Forelimb muscle (tissue), 1 donor: ENCODE data around the gene ATP8B4. TPM values are rescaled to one million over a fixed set of nuclear protein-coding genes. Genes with fewer than 3 reads are reported as not detected.
"Not testable (repeated sequence)": the region's sequence is repeated elsewhere in the genome, so short reads cannot be mapped to it uniquely, and the experiment has no call there.

ENCODE experiments used
- DNase-seq: peaks from one replicate; pipeline ENCODE4 v3.0.0-alpha.2; 2013; ENCODE audit warnings: low read depth
- polyA plus RNA-seq: library from polyadenylated mRNA; unstranded; fragments of 120-200 nt; gene quantifications from one replicate; pipeline ENCODE4 v1.2.1, GENCODE V29; 2013; ENCODE audit not compliant: insufficient read length

ATP8B4 gene, protein sequence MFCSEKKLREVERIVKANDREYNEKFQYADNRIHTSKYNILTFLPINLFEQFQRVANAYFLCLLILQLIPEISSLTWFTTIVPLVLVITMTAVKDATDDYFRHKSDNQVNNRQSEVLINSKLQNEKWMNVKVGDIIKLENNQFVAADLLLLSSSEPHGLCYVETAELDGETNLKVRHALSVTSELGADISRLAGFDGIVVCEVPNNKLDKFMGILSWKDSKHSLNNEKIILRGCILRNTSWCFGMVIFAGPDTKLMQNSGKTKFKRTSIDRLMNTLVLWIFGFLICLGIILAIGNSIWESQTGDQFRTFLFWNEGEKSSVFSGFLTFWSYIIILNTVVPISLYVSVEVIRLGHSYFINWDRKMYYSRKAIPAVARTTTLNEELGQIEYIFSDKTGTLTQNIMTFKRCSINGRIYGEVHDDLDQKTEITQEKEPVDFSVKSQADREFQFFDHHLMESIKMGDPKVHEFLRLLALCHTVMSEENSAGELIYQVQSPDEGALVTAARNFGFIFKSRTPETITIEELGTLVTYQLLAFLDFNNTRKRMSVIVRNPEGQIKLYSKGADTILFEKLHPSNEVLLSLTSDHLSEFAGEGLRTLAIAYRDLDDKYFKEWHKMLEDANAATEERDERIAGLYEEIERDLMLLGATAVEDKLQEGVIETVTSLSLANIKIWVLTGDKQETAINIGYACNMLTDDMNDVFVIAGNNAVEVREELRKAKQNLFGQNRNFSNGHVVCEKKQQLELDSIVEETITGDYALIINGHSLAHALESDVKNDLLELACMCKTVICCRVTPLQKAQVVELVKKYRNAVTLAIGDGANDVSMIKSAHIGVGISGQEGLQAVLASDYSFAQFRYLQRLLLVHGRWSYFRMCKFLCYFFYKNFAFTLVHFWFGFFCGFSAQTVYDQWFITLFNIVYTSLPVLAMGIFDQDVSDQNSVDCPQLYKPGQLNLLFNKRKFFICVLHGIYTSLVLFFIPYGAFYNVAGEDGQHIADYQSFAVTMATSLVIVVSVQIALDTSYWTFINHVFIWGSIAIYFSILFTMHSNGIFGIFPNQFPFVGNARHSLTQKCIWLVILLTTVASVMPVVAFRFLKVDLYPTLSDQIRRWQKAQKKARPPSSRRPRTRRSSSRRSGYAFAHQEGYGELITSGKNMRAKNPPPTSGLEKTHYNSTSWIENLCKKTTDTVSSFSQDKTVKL
- polyA plus RNA-seq: 1.9 TPM

DNA sequence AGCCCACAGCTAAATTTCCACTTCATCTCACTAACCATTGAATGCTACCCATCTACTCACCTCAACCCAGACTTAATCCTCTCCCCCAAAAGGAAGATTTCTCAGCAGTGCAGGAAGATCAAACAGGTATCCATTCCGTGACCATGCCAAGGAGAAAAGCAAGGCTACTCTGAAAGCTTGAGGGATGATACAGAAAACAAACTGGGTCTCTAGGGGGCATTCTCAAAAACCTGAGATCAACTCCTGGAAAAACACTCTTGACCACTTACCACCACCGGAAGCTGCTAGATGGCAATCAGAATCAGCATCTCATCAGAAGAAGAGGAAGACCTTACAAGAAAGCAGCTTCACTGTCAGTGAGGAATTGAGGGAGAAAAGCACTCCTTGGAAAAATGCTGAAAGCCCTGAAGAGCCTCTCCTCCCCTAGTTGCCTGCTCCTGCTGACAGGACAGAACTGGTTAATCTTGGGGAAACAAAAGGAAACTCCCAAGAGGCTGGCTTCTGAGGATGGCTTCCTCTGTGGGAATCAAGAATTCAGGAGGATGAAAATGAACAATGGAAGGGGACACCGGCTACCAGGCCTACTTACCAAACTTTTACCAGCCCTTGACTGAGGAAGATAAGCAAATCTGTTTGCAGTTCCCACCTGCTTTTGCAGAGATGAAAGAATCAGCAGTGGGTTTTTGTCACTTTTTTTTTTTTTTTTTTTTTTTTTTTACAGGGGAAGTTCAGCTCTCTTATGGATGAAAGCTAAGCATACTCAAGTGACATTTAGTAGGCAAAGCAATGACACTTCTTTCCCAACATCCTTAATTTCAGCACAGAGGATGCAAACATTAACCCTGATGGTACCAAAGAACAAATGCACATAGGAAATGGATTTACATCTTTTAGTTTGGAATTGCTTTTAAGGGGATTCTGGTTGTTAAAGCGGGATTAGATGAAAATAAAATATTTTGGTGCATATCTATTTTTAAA is at the start of gene ATP8B4:
Gene ATP8B4, minus strand, starts transcription at position 171 of the 978 bp plus-strand sequence. CDS start 12,267 bp downstream, outside the sequence.
- DNase-seq: no peak

DNA sequence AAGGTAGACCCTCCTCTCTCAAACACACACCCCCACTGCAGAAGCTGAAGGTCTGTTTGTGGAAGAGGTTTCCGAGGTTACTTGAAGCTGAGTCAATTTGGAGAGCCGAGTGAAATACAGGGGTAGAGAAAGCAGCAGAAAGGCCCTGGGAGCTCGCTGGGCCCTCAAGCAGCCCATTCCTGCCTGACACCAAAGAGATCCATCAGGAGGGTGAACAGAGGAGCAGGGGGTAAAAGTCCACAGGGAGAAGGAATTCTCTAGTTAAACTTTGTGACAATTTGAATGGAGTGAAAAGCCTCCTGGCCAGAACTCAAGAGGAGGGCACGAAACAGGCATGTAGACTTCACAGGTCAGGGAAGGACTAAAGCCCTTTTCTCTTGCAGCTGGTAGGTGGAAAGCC is 49.3 kb upstream of the ATP8B4 start:
- no peak for DNase-seq

DNA sequence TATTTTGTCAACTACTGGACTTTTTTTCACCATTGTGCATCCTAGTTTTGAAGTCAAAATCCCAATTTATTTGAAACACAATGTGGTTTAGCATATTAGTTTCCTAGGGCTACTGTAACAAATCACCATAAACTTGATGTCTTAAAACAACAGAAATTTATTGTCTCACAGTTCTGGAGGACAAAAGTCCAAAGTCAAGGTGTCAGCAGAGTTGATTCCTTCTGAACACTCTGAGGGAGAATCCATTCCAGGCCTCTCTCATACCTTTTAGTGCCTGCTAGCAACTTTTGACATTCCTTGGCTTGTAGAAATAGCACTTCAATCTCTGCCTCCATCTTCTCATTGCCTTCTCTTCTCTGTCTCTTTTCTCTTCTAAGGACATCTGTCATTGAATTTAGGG is 48.1 kb upstream of the ATP8B4 start:
- no peak for DNase-seq

DNA sequence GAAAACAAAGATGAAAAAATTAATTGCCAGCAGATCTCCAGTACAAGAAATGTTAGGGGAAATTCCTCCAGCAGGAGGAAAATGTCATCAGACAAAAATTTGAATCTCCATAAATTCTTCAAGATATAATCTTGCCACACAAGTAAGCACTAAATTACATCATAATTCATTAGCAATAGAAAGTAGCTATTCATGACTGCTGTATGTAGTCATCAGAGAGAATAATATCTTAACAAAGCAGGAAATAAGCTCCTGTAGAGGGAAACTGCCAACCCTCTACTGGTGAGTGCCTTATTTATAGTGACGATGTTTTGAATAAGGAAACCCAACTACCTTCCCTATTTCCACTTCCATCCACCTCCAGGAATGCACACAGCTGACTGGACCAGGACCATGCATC is 47.2 kb upstream of the ATP8B4 start:
- DNase-seq: no peak

DNA sequence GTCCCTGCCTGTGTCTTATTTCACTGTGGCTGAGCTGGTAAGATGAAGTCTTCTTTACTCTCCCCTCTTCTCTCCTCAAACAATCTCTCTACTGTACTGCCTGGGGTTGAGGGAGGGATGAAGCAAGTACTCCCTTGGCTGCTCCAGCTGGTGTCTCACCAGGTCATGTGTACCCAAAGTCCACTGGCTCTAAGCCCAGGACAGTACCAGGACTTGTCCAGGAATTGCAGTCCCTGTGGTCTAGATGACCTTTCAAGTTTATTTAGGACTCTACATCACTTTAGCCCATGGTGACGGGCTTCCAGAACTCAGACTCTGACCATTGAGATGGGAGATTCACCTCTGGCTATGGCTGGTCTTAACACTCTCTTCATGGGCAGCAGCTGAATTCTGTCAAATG is 45.4 kb upstream of the ATP8B4 start:
- no peak for DNase-seq

DNA sequence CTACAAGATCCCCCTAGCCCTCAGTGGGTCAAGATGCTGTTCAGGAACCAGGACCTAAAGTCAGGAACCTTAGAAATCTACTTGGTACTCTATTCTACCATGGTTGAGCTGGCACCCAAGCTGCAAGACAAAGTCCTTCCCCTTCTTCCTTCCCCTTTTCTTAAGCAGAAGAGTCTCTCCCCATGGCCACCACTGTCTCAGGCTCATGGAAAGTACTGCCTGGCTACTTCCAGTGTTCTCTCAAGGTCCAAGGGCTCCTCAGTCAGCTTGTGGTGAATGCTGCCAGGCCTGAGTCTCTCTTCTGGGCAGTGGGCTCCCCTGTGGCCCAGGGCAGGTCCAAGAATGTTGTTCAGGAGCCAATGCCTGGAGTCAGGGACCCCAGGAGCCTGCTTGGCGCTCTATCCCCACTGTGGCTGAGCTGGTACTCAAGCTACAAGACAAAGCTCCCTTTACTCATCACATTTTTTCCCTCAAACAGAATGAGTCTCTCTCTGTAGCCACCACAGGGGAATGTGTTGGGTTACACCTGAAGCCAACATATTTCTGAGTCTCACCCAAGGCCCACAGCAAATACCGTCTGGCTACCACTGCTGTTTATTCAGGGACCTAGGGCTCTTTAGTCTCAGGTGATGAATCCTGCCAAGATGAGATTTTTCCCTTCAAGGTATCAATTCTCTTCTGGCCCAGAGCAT is 44.8 kb upstream of the ATP8B4 start:
- no peak for DNase-seq

DNA sequence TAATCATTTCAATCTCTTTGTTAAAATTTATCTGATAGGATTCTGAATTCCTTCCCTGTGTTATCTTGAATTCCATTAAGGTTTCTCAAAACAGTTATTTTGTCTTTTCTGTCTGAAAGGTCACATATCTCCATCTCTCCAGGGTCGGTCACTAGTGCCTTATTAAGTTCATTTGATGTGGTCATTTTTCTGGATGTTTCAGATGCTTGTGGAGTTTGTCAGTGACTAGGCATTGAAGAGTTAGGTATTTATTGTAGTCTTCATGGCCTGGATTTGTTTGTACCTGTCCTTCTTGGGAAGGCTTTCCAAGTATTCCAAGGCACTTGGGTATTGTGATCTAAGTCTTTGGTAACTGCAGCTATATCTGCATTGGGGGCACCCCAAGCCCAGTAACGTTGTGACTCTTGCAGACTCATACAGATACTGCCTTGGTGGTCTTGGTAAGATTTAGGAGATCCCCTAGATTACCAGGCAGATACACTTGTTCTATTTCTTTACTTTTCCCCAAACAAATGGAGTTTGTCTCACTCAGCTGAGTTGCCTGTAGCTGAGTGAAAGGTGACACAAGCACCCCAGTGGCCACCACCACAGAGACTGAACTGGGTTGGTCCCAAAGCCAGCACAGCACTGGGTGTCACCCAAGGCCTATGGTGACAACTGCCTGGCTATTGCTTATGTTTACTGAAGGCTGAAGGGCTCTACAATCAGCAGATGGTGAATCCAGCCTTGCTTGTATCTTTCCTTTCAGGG is 44.1 kb upstream of the ATP8B4 start:
- no peak for DNase-seq

DNA sequence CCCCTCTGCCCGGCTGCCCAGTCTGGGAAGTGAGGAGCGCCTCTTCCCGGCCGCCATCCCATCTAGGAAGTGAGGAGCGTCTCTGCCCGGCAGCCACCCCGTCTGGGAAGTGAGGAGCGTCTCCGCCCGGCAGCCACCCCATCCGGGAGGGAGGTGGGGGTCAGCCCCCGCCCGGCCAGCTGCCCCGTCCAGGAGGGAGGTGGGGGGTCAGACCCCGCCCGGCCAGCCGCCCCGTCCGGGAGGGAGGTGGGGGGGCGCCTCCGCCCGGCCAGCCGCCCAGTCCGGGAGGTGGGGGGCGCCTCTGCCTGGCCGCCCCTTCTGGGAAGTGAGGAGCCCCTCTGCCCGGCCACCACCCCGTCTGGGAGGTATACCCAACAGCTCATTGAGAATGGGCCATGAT is 39.2 kb upstream of the ATP8B4 start:
- DNase-seq: not testable (repeated sequence)

DNA sequence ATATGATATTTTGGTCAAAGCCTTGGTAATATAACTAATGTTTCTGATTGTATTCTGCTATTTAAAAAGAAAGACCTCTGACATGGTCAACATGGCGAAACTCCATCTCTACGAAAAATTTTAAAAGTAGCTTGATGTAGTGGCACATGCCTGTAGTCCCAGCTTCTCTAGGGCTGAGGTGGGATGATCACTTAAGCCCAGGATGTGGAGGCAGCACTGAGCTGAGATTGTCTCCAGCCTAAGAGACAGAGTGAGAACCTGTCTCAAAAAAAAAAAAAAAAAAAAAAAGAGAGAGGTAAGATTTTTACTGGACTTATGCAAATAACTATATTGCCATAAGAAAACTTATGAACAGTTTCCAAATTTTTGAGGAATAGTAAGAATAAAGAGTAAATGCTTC is 32.4 kb upstream of the ATP8B4 start:
- no peak for DNase-seq

DNA sequence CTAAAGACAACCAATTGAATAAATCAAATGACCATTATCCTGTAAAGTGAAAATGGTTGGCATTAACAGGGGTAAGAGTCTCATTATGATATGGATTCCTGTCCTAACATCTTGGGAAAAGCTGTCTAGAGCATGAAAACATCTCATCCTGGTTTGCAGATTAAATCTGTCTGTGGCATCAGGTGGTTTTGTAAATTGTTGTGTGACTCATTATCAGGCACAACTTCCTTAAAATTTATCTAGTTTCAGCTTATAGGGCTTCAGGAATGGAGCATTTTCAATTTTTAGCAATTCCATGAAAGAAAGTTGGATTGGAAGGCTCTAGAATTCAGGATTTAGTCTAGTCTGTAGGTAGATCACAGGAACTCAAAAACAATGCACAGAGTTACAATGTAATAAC is 31.8 kb upstream of the ATP8B4 start:
- DNase-seq: no peak

DNA sequence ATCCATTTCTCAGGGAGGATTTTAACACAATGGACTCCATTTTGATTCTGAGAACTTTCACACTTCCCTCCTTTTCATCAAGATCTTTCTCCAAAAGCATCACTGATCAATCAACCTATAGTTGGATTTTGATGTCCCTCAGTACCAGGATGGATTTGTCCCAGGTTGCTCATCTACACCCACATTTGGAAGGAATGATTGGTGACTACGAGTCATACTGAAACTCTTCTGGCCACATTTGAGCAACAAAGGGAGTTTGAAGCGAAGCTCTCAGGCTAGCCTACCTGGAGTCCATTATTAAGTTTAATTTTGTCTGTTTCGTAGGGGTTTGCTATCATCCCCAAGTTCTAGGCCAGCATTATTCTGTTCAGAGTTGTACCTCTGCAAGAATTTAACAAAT is 31.3 kb upstream of the ATP8B4 start:
- DNase-seq: no peak

DNA sequence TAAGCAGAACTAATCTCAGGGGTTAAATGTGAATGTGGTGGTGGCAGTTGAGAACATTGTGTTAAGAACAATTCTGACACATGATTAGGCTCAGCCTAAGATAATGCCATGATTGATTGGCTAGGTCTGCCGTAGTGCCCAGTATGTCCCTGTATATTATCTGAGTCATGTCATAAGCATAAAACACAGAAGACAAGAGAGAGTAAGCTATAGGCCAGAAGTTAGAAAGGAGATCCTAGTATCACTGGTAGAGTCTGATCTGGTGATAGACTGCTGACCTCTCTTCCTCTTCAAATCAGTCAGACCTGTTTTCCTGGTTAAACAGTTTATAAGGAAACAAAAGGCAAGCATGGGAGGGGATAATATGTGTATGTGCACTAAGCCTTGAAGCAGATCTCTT is 30.1 kb upstream of the ATP8B4 start:
- no peak for DNase-seq

DNA sequence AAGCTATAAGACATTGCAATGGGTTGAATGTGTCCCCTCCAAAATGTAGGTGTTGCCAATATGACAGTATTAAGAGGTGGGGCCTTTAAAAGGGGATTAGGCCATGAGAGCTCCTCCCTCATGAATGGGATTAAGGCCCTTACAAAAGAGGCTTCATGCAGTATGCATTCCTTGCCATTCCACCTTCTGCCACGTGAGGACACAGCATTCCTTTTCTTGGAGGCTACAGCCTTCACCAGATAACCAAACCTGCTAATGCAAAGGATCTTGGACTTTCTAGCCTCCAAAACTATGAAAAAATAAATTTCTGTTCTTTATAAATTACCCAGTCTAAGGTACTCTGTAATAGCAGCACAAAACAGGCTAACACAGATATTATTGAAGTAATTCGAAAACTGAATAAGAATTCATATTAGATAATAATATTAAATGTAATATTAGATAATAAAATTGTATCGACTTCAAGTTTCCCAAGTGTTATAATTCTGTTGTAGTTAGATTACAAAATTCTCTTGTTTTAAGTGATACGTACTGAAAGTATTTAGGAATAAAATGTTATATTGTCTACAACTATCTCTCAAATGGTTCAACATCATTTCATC is 29.4 kb upstream of the ATP8B4 start:
- DNase-seq: no peak

DNA sequence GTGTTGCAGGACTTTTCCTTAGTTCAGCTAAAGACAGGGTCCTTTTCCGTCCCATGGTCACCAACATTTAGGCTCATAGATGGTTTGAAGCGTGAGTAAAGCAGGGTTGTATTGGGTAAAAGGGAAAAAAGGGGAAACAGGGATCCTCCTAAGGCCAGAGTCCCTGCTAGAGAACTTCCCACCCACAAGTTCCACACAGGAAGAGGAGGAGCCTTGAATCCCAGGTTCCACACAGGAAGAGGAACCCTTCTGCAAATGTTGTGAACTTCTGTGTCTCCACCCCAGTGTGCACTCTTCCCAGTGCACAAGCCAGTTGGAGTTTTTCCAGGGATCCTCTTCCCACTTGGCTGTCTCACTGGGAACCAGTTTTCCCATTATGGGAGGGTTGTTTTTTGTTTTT is 27.6 kb upstream of the ATP8B4 start:
- no peak for DNase-seq

DNA sequence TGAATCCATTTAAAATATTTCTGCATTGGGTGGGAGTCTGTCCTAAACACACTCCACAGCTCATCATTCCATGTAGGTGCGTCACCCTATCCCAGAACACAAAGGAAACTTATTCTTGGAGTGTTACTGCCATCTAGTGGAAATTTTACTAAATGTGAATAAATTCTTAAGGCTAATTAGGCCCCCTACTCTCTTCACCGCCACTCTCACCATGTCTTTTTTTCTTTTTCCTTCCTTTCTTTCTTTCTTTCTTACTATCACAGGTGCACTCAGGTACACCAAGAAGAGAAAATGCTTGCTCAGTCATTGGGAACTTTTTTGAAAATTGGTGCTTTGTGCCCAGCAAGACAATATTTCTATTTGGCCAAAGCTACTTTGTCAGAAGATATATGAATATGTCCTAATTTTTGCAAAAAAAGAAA is 26.4 kb upstream of the ATP8B4 start:
- DNase-seq: peak; percentile 75

DNA sequence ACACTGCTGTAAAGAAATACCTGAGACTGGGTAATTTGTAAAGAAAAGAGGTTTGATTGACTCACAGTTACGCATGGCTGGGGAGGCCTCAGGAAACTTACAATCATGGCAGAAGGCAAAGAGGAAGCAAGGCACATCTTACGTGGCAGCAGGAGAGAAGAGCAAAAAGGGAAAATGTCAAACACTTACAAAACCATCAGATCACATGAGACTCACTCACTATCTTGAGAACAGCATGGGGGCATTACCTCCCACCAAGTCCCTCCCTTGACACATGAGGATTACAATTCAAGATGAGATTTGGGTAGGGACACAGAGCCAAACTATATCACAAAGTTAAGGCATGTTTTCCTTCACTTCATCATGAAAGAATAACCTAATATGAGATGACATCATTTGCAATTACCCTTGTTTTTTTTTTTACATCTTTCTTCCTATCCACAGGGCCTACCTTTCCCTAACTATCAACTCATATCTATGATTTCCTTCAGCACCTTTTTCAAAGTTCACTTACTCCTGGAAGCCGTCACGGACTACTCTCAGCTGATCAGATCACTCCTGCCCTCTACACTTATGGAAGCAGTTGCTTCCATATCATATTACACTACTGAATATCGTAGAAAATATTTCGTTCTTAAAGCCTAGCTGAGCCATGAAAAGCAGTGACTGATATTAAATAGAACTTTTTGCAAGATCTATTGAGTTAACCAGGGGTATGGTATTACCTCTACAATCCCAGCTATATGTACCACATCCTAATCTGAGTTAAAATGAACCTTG is 25.5 kb upstream of the ATP8B4 start:
- DNase-seq: no peak

DNA sequence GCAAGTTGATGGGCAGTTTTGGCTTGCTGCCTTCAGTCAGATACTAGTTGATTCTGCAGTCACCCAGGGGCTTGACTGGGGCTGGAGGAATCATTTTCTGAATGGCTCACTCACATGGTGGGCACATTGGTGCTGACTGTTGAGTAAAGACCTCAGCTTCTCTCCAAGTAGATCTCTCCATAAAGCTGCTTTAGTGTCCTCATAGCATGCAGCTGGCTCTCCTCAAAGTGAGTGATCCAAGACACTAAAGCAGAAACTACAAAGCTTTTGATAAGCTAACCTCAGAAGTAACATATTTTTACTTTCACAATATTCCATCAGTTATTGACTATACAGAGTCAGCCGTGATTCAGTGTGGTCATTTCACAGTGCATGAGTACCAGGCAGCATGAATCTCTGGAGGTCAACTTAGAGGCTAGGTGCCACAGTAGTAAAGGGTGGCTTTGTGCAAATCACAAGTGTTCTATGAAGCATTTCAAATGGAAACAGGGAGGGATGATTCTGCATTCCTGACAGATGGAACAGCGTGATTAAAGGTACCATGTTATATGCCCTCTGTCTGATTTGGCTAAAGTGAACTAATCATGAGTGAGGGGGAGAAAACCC is 24.3 kb upstream of the ATP8B4 start:
- no peak for DNase-seq

DNA sequence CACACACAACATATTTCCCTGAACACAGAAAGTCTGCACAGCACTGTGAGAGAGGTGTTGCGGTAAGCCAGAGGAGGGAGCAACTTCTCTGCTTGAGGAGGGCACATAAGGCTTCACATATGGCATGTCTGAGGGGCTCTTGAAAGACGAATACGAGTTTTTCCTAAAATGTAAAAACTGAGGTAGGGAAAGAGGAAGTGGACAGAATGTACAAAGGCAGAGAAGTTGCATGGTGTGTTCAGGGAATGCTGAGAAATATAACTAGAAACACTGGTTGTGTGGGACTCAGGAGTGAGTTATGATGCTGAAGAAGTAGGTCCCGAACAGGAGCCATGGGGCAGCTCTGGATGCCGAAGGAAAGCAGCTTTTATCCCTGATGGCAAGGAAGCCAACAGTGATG is 22.8 kb upstream of the ATP8B4 start:
- DNase-seq: no peak
